Epidermal melanocyte (primary cell): Measurements from ENCODE around the gene TRIM38.
"Not testable (repeated sequence)": the region's sequence is repeated elsewhere in the genome, so short reads cannot be mapped to it uniquely, and the experiment has no call there.

Source experiments
- DNase-seq: peaks from one replicate; pipeline ENCODE4 v3.0.0; 2011; ENCODE audit warnings: low spot score; ENCODE audit not compliant: insufficient read length

TRIM38 gene

DNA sequence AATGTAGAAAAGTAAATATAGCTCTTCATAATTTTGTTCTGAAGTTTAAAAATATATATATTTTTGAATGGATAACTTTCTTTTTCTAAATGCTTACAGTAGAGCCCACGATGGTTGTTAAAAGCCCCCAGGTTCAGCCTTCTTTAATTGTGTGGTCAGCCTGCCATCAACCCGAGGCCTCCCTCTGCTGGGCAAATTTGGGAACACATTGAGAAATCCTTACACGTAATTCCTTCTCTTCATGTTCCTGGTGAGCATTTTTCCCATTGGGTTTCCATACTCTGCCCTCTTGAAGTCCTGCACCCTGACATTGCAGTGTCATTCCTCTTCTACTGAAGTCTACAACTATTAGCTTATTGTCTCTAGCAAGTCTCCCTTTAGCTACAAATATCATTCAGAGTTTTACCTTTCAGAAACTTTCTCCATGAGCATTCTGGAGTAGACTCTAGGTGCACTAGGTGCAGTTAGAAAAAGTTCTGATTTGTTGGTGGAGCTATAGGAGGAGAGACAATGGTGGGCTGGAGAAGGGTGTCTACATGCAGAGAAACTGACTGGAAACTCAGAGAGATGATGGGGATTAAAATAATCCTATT is 40.6 kb downstream of the TRIM38 start:
- peak; percentile 54 for DNase-seq

GRCh38 chr6:26006086-26006939 is 43.7 kb downstream of the TRIM38 start:
- DNase-seq: no peak

DNA sequence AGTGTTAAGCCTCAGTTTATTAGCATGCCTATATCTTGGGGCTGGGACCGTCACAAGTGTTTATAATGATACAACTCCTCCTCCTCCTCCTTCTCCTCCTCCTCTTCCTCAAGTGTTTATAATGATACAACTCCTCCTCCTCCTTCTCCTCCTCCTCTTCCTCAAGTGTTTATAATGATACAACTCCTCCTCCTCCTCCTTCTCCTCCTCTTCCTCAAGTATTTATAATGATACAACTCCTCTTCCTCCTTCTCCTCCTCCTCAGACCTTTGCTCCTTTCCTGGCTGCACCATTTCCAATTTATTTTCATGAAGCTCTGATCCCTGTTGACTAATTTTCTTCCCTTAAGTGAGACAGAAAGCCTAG is 44.3 kb downstream of the TRIM38 start:
- DNase-seq: not testable (repeated sequence)

DNA sequence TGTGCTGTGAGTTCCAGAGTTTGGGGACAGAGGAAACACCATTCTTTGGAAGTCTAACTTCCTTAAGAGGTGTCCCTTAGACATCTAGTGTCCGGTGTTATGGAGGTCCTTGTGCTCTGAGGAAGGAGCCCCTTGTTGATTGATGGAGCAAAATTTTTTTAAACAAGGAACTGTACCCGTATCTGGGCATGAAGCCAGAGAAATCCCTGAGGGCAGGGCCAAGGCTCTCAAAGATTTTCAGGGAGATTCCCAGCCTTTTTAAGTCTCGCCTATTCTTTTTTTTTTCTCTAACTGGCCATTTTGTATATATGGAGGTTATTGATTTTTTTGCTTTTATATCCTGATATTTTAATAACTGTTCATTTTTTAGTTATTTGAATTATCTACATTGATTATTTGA is 45.9 kb downstream of the TRIM38 start:
- DNase-seq: no peak

DNA sequence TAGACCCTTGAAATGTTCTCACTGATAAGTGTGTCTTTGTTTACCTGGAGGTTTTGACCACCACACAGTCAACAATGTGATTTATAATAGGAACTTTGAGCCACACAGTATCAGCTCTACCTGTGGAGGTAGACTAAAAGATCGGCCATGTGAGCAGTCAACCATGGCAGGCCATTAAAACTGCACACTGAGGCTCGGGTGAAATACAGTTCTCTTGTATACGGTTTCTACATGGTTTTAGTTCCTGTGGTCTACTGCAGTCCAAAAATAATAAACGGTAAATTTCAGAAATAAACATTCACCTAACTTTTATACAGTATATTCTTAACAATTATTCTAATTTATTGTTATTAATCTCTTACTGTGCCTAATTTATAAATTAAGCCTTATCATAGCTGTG is 47.2 kb downstream of the TRIM38 start:
- no peak for DNase-seq

GRCh38 chr6:26012061-26012460 is 49.5 kb downstream of the TRIM38 start:
- no peak for DNase-seq

GRCh38 chr6:26014386-26014785 is 51.8 kb downstream of the TRIM38 start:
- not testable (repeated sequence) for DNase-seq

GRCh38 chr6:26016245-26016962 is 53.8 kb downstream of the TRIM38 start:
- DNase-seq: no peak

DNA sequence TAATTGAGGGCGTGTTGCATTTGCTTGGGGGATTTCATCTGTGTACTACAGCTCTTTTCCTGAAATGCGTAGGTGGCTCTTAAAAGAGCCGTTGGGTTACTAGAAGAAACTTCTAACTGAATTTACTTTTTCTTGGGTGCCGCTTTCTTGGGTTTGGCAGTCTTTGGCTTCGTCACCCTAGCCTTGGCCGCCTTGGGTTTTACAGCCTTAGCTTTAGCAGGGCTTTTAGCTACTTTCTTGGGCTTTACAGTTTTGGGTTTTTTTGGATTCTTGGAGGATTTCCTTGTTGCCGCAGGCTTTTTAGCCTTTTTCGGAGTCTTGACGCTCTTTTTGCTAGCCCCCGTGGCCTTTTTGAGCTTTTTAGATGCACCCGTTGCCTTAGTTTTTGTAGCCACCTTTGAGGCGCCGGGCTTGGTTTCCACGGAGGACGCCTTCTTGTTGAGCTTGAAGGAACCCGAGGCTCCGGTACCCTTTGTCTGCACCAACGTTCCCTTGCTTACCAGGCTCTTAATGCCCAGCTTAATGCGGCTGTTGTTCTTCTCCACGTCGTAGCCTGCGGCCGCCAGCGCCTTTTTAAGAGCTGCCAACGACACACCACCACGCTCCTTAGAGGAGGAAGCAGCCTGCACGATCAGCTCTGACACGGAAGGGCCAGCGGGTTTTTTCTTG is 54.5 kb downstream of the TRIM38 start:
- no peak for DNase-seq

DNA sequence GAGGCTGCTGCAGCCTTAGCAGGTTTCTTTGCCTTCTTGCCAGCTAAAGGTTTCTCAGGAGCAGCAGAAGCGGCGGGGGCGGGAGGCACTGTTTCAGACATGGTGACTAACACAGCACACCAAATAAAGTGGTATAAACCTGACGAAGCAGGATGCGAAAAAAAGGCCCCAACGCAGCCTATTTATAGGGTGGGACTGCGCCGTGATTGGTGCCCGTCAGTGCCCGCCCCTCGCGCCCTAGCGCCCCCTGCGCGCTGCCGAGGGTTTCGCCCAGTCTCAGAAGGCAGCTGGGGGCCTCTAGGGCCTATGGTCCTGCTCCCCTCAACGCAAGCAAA is 55.0 kb downstream of the TRIM38 start:
- DNase-seq: no peak

DNA sequence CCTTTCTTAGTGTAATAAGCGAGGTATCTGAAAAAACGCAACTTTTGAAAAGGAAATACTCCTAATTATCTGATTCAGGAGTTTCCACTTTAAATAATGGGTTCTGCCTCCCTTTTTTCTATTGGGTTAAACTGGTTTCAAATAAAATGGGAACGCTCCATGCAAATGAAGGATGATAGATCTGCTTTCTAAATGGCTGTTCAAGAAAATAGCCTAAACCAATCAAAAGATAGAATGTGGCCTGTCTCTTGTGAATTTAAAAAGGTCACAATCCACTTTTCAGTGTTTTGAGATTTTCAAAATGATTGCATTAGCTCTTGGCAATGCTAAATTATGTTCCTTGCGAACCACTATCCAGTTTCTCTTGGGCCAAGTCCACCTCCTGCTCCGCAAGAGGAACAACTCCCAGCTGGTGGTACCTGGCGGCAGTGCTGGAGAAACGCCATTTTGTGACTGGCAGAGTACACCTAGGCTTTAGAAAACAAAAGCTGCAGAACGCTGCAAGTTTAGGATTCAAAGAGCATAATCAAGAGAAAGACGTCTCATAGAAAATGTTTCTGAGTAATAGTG is 56.7 kb downstream of the TRIM38 start:
- DNase-seq: no peak

DNA sequence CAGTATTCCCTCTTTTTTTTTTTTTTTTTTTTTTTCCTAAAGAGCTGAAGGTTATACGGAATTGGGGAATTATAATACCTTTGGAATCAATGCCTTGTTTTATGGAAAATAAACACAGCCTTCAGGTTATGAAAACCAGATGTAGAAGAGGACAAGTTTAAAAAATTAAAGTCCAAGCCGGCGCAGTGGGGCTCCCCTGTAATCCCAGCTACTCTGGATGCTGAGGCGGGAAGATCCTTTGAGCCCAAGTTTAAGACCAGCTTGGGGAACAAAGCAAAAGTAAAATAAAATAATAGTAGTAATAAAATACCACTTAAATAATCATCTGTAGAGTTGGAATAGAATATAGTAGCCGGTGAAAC is 57.3 kb downstream of the TRIM38 start:
- DNase-seq: no peak

GRCh38 chr6:26020329-26021000 is 57.9 kb downstream of the TRIM38 start:
- DNase-seq: peak; percentile 70

DNA sequence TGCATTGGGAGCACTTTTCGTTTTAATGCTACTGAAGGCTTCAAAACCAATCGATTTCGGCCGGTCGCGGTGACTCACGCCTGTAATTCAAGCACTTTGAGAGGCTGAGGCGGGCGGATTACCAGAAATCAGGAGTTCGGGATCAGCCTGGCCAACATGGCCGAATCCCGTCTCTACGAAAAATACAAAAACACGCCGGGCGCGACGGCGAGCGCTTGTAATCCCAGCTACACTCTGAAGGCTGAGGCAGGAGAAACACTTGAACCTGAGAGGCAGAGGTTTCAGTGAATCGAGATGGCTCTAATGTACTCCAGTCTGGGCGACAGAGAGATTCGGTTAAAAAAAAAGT is 58.4 kb downstream of the TRIM38 start:
- DNase-seq: no peak

DNA sequence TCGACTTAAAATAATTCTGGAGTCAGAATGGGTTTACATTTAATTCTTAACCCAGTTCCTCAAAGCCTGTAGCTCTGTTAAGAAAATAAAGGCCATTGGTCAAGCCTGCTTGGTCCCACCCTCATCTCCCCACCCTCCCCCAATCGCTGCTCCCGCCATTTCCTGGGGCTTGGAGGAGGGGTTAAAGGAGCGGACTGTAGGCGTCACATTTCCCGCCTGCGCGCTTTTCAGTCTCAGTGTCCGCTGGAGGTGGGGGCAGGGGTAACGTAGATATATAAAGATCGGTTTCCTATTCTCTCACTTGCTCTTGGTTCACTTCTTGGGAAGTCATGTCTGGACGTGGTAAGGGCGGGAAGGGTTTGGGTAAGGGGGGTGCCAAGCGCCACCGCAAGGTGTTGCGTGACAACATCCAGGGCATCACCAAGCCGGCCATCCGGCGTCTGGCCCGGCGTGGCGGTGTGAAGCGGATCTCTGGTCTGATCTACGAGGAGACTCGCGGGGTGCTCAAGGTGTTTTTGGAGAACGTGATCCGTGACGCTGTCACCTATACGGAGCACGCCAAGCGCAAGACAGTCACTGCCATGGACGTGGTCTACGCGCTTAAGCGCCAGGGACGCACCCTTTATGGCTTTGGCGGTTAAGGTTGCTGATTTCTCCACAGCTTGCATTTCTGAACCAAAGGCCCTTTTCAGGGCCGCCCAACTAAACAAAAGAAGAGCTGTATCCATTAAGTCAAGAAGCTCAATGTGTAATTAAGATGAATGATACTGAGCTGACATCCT is 58.9 kb downstream of the TRIM38 start:
- DNase-seq: peak; percentile 78

DNA sequence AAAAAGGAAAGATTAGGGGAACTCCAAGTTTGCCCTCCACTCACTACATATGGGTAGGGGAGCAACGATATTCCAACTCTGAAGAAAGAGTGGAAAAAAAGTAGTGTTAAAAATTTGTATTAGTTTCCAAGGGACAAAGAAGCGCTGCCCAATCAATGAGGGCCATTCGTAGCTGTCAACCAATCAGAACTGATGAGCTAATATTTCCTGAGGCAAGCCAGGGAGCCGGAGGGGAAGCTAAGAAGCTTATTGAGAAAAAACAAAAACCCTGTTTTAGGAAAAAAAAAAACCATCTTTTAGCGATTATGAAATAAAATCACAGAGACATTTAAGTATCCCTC is 59.5 kb downstream of the TRIM38 start:
- no peak for DNase-seq

GRCh38 chr6:26022737-26023136 is 60.1 kb downstream of the TRIM38 start:
- no peak for DNase-seq

DNA sequence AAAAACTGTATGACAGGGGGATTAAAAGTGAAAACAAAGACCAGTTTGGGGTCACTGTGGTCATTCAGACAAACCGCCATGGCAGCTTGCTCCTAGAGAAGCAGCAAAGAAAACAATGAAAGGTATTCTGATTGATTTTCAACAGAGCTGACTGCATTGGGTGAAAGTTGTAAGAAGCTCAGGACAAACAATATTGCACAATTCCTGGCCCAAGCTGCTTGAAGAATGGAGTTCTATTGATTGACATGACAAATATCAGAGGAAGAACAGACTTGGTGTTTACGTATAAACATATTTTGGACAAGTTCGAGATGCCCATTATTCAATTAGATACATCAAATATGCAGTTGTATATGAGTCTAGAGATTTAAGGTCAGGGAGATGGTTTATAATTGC is 62.0 kb downstream of the TRIM38 start:
- DNase-seq: no peak

DNA sequence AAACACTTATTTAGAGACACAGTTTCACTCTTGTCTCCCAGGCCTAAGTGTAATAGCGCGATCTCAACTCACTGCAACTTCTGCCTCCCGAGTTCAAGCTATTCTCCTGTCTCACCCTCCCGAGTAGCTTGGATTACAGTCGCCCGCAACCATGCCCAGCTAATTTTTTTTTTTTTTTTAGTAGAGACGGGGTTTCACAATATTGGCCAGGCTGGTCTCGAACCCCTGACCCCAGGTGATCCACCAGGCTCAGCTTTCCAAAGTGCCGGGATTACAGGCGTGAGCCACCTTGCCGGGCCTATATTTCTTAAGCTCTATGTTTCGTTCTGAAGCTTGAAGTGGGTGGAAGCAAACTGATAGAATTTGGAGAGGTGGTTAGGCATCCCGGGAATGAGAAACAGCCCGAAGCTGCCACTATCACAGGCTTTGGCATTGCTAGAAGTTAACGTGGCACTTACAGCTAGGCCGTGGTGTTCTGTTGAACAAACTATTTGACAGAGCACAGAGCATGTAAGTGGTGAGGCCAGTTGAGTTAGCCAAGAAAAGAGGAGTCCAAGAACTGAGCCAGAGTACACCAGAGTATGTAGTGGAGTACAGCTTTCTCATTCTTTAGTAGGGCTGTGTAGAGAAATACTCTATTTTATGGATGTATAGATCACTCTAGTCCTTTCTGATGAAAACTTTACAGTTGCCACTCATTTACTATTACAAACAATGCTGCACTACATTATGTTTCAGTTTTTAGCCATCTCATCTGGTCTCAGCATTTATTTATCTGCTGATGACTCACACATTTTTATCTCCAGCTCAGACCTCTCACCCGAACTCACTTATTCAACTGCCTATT is 62.7 kb downstream of the TRIM38 start:
- DNase-seq: no peak
